Hematopoietic multipotent progenitor cell treated with erythropoietin and hydrocortisone succinate and interleukin-3 and kit ligand, for 6 days (in vitro differentiated cells): Measurements from ENCODE around the gene VIT.

Experiments
- DNase-seq: peaks from one replicate; pipeline ENCODE4 v3.0.0-alpha.2; 2015

VIT gene

DNA sequence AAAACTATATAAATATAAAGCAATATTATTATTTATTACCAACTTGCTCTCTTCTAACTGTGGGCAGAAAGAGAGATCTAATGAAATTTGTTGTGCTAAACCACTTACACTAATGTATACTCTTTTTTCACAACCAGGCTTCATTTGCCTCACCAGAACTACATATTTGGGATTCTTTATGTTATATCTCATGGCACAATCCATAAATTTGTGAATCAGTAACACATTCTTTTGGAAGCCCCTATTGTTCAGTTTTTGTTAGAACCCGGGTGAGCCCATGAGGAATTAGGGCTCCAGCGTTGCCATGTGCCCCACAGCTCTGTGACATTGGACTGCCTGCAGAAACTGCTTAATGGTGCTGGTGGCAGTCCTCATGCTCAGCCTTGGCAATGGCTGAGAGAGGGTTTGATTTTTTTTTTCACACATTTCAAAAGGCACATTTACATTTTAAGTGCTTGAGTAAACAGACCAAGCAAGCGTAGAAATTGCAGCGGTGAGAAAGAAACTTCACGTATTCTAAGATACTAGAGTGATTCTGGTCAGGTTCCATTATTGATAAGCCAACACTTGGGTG, 15.3 kb downstream of the VIT start:
- DNase-seq, result no peak

GRCh38 chr2:36713310-36713709, 16.8 kb downstream of the VIT start:
- DNase-seq, result no peak

GRCh38 chr2:36716111-36716510, 19.6 kb downstream of the VIT start:
- no peak for DNase-seq

- no peak for DNase-seq
These were observed 21.2 kb downstream of the VIT start for GRCh38 chr2:36717603-36718266.

GRCh38 chr2:36727550-36727949, 31.0 kb downstream of the VIT start:
- no peak for DNase-seq

GRCh38 chr2:36729067-36729466, 32.6 kb downstream of the VIT start:
- no peak for DNase-seq

DNA sequence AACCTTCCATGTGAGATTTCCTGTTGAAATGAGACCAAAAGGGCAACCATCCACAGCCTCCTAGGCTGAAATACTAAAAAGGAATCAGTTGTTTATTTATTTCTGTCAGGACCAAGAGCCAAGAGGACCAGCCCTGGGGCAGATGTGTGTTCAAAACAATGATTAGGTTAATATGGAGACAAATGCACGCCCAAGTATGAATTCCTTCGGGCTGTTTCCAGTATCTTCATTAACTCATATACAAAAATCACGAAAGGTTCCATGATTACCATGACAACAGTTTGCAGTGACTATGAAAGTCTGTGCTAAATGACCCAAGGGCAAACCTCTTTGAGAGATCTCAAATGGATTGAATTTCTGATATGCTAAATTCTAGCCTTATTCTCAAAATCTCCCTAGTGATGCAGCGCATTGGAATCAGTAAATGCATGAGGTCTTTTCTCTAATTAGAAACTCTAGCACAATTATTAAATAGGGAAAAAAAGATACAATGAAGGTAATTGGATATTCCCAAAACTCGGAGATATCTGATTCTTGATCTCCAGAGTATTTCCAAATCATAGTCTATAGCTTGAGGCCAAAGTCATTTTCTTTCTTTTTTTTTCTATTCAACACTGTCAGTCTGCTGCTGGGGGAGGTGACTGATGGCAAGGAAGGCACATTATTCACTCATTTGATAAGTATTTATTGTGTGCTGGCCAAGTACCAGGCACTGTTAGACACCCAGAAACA, 35.6 kb downstream of the VIT start:
- no peak for DNase-seq

DNA sequence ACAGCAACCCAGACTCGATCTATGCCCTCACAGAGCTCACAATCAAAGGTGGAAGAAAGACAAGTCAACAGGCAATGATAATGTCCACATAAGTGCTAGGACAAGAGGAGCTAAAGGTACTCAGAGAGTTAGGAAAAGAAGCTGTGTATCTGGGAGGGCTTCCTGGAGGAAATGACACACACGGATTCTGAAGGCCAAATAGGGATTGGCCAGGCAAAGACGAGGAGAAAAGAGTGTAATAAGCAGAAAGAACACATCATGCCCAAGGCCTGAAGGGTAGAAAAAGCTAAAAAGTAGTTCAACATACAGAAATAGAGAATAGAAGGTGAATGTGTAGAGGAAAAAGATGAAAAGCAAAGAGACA, 36.1 kb downstream of the VIT start:
- no peak for DNase-seq

- DNase-seq, result no peak
These were observed 36.7 kb downstream of the VIT start for GRCh38 chr2:36733215-36733614.

GRCh38 chr2:36734304-36734703, 37.8 kb downstream of the VIT start:
- DNase-seq, result peak; percentile 2

- DNase-seq, result no peak
These were observed 40.7 kb downstream of the VIT start for GRCh38 chr2:36737131-36737750.

GRCh38 chr2:36740061-36740460, 43.6 kb downstream of the VIT start:
- DNase-seq, result peak; percentile 2

DNA sequence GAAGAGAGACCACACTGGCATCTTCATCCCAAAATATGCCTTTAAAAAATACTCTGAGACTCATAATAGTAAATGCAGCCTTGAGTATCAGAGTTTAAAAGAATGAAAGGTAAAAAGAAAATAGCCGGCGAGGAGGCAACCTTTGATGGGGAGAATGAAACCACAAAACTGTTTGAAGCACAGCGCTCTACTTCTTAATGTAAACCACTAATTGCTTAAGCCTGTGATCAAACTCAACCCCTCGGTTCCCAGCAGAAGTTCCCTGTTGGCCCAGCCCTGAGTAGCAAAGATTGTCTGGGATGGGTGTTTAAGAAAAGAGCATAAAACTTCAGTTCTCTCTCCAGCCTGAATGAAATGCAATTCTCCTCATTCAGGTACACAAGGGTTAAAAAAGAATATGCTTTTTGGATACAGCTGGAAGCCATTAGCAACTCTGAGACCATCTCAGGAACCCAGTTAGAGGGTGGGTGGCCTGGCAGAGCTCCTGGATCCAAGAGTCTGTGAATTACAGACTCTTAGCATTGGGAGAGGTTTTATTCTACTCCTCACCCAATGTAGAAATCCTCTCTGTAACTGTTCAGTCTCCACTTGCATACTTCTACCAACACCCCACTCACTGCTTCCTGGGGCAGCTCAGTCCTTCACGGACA, 44.8 kb downstream of the VIT start:
- no peak for DNase-seq

DNA sequence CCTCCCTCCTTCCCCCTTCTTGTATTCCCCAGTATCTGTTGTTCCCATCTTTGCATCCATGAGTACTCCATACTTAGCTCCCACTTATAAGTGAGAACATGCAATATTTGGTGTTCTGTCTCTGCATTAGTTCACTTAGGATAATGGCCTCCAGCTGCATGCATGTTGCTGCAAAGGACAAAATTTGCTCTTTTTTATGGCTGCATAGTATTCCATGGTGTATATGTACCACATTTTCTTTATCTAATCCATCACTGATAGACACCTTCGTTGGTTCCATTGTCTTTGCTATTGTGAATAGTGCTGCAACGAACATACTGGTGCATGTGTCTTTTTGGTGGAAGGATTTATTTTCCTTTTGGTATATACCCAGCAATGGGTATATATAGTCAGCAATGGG, 47.4 kb downstream of the VIT start:
- DNase-seq, result no peak

DNA sequence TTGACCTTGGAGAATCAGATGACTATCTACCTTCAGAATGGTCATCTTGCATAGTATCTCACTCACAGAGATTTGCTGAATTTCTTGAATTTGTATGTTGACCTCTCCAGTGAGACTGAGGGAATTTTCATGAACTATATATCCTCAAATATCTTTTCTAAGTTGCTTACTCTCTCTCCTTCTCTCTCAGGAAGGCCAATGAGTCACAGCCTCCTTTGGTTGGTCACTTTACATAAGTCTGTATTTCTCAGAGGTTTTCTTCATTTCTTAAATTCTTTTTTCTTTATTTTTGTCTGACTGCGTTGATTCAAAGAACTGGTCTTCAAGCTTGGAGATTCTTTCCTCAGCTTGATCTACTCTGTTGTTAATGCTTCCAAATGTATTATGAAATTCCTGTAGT, 51.7 kb downstream of the VIT start:
- DNase-seq, result no peak

DNA sequence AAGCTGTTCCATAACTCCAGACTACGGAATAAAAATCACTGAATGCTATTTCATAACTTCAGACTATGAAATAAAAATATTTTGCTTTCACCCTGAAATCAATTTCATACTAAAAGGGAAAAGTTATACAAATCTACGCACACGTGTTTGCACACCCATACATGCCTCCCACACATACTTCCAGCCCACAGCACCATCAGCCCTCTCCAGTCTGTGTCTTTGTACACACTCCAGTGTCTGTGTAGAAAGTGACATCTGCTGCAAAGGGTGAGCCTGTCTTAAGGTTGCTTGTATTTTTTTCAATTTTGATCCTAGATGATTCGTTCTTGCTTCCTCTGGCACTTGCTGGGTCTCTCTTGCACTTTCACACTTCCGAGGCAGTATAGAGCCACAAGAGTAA, 53.6 kb downstream of the VIT start:
- no peak for DNase-seq

- no peak for DNase-seq
These were observed 57.3 kb downstream of the VIT start for GRCh38 chr2:36753706-36754221.

DNA sequence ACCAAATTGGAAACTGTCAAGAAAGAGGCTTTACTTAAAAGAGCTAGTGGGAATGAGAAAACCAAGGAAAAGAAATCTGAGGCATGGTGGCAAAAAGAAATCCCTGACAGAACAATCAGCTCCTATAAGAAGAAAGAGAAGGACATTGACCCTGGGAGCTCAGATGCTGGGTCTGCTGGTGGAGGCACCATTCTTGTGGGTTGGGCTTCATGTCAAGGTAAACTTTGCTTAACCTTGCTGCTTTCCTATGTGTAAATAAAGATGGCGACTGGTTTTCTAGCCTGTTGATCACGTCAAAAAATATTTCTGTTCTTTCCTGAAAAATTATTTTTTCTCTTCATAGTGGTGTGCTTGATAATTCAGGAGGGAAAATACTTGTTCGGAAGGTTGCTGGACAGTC, 58.1 kb downstream of the VIT start:
- DNase-seq, result no peak

DNA sequence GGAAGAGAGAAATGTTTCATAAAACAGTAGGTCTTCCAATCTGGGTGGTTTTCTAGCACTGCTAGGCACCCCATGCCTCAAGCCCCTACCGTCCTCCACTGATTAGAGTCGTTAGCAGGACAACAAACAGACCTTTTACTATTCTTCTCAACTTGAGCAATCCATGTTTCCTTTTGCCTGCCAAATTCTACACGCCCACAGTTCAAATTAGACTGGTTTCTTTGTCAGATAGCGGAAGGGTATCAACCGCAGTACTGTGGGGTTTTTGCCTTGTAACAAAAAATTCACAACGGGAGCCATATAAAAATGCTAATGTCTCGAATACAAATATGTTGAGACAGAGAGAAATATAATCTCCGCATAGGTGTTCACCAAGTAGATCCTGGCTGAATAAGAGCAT, 59.9 kb downstream of the VIT start:
- no peak for DNase-seq

GRCh38 chr2:36762764-36763490, 66.4 kb downstream of the VIT start:
- DNase-seq, result no peak

DNA sequence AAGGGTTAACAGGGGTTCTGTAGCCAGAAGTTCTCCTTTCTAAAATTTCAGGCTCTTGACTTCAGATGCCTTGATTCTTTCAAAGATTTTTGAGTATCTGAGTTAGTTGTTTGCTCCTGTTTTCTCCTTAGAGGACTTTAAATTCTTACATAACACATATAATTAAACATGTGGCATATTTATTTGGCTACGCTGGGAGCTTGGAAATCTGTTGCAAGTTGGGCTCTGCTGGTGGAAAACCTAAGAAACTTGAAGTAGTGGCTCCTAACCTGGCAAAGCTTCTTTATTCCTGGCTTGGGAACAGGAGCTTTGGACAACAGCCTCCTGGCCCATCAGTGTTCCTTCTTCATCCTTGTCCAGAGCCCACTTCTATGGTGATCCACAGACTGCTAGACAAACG, 72.6 kb downstream of the VIT start:
- DNase-seq, result no peak

GRCh38 chr2:36770542-36771287, 74.2 kb downstream of the VIT start:
- DNase-seq, result peak; percentile 68
